ENCODE measurements around the gene TMEM184B.
"Not testable (repeated sequence)": the region's sequence is repeated elsewhere in the genome, so short reads cannot be mapped to it uniquely, and the experiment has no call there.

TMEM184B gene

GRCh38 chr22:38201711-38202436 lies 70.9 kb downstream of the TMEM184B start, which contains the start of gene MAFF:
TSS of gene MAFF (plus strand) at chr22:38201994. CDS start at chr22:38213854, 11,860 bp downstream.
- peak; percentile 83 to 85 for DNase-seq

- DNase-seq = no peak
These were observed 71.5 kb downstream of the TMEM184B start for GRCh38 chr22:38201371-38201710.

GRCh38 chr22:38199826-38200559 lies 72.8 kb downstream of the TMEM184B start:
- DNase-seq = no peak

- DNase-seq = no peak
These were observed 75.9 kb downstream of the TMEM184B start for GRCh38 chr22:38196791-38197419.

- DNase-seq = no peak
These were observed 79.2 kb downstream of the TMEM184B start for GRCh38 chr22:38193580-38193979.

- DNase-seq = no peak
These were observed 80.3 kb downstream of the TMEM184B start for GRCh38 chr22:38192475-38192863.

- no peak for DNase-seq
These were observed 80.9 kb downstream of the TMEM184B start for GRCh38 chr22:38191731-38192474.

- DNase-seq = no peak
These were observed 81.8 kb downstream of the TMEM184B start for GRCh38 chr22:38191055-38191454.

GRCh38 chr22:38190581-38190980 lies 82.2 kb downstream of the TMEM184B start:
- no peak for DNase-seq

- DNase-seq = no peak
These were observed 83.7 kb downstream of the TMEM184B start for GRCh38 chr22:38189104-38189503.

- no peak for DNase-seq
These were observed 85.2 kb downstream of the TMEM184B start for GRCh38 chr22:38187413-38188212.

- no peak for DNase-seq
These were observed 86.4 kb downstream of the TMEM184B start for GRCh38 chr22:38186429-38186828.

- DNase-seq = no peak
These were observed 88.0 kb downstream of the TMEM184B start for GRCh38 chr22:38184788-38185187.

GRCh38 chr22:38181453-38182200 lies 91.2 kb downstream of the TMEM184B start, which contains the start of gene PLA2G6:
TSS of gene PLA2G6 (minus strand) at chr22:38181830. CDS start at chr22:38169426, 12,404 bp downstream.
- peak; percentile 98 to 99 for DNase-seq

- peak; percentile 36 for DNase-seq
These were observed 91.9 kb downstream of the TMEM184B start for GRCh38 chr22:38180841-38181452.

- not testable (repeated sequence) for DNase-seq
These were observed 94.2 kb downstream of the TMEM184B start for GRCh38 chr22:38178605-38178937.

GRCh38 chr22:38177926-38178604 lies 94.7 kb downstream of the TMEM184B start:
- DNase-seq = no peak

- DNase-seq = not testable (repeated sequence)
These were observed 95.3 kb downstream of the TMEM184B start for GRCh38 chr22:38177571-38177925.

- DNase-seq = no peak
These were observed 95.8 kb downstream of the TMEM184B start for GRCh38 chr22:38177044-38177443.

- DNase-seq = peak; percentile 63 to 81
These were observed 96.6 kb downstream of the TMEM184B start for GRCh38 chr22:38176170-38176741.

Measured in Kasumi-1 (cell line).